HL-60 (cell line): ENCODE measurements around the gene TBC1D14.

ENCODE experiments used
- GABPA ChIP-seq: IDR thresholded peaks from 2 replicates; pipeline ENCODE4 v1.6.1; 2012; ENCODE audit warnings: low read depth
- POLR2AphosphoS5 ChIP-seq: IDR thresholded peaks from 2 replicates; pipeline ENCODE4 v1.6.1; 2012; ENCODE audit warnings: low read depth
- REST ChIP-seq: IDR thresholded peaks from 2 replicates; pipeline ENCODE4 v1.6.1; 2012; ENCODE audit warnings: low read depth; ENCODE audit not compliant: insufficient replicate concordance
- SPI1 ChIP-seq: IDR thresholded peaks from 2 replicates; pipeline ENCODE4 v1.6.1; 2012; ENCODE audit warnings: low read depth, mild to moderate bottlenecking, borderline replicate concordance
- TF ChIP-seq, protein P1 (sequence below): IDR thresholded peaks from one replicate; pipeline ENCODE4 v1.5.1; 2011; ENCODE audit warnings: low read length, control low read depth, inconsistent platforms; ENCODE audit not compliant: insufficient read depth

- TF ChIP-seq, protein P1, sequence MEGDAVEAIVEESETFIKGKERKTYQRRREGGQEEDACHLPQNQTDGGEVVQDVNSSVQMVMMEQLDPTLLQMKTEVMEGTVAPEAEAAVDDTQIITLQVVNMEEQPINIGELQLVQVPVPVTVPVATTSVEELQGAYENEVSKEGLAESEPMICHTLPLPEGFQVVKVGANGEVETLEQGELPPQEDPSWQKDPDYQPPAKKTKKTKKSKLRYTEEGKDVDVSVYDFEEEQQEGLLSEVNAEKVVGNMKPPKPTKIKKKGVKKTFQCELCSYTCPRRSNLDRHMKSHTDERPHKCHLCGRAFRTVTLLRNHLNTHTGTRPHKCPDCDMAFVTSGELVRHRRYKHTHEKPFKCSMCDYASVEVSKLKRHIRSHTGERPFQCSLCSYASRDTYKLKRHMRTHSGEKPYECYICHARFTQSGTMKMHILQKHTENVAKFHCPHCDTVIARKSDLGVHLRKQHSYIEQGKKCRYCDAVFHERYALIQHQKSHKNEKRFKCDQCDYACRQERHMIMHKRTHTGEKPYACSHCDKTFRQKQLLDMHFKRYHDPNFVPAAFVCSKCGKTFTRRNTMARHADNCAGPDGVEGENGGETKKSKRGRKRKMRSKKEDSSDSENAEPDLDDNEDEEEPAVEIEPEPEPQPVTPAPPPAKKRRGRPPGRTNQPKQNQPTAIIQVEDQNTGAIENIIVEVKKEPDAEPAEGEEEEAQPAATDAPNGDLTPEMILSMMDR = no peak
- TF ChIP-seq GABPA = no peak
- no peak for TF ChIP-seq POLR2AphosphoS5
- TF ChIP-seq SPI1 = no peak
- TF ChIP-seq REST = no peak
Measured at GRCh38 chr4:7023901-7024300, 114.3 kb downstream of the TBC1D14 start.
